K562 (cell line): Measurements from ENCODE around the gene RLIM. TPM values are rescaled to one million over a fixed set of nuclear protein-coding genes. Genes with fewer than 3 reads are reported as not detected.

ENCODE experiments used
- ATAC-seq: fragments of 200-7000 bp; cut with Tn5 transposase; 3 replicates; pipeline ENCODE4 v1.9.1; 2020; ENCODE audit warnings: moderate library complexity
- BruUV-seq: library from RNA; stranded (reverse); fragments of 400-500 nt; replicated peaks from 2 replicates; lab custom pipeline; 2021; lab: Mats Ljungman, UMichigan
- CTCF ChIA-PET: fragments of 300-600 bp; formaldehyde crosslinking; extraction: SDS; loops from one replicate; lab custom pipeline; 2021; ENCODE audit warnings: low intra/inter-chr PET ratio; lab: Yijun Ruan, JAX
- POLR2A ChIA-PET: fragments of 300-600, 350-650 bp; sonication (Branson Sonifier 250); formaldehyde crosslinking; extraction: SDS; loops from one replicate; lab custom pipeline; 2021; ENCODE audit warnings: antibody characterized with exemption, inconsistent platforms; lab: Yijun Ruan, JAX
- DNase-seq, 4 experiments: peaks; one replicate each; pipeline versions ENCODE4 v3.0.0 to v3.0.0-alpha.2; 2011 to 2018; ENCODE audit warnings: low spot score in 3 of 4, mixed read lengths in 3 of 4; ENCODE audit errors: extremely low read depth in 1 of 4
- FAIRE-seq: peaks from 2 replicates; lab custom pipeline; 2011; peaks lifted over from hg19 to GRCh38; lab: Jason Lieb, UNC
- H2AFZ ChIP-seq: 2 replicates; pipeline ENCODE4 v1.6.0; 2011; ENCODE audit warnings: low read depth, low read length, control low read depth, inconsistent platforms
- H3K27ac ChIP-seq: fragments of 200-600 bp; 3 replicates; pipeline ENCODE4 v1.8.0; 2011; ENCODE audit warnings: low read depth, mild to moderate bottlenecking, control low read depth, inconsistent platforms, low read length, moderate library complexity, mixed read lengths; ENCODE audit errors: extremely low read depth
- H3K27me3 ChIP-seq, 2 experiments: fragments of 300-600 bp in 1 of 2; 2 replicates in 1 of 2; 3 replicates in 1 of 2; pipeline versions ENCODE4 v1.6.0 to v1.8.0; 2011; ENCODE audit warnings: inconsistent platforms in 2 of 2, low read length in 2 of 2, mild to moderate bottlenecking in 1 of 2, mixed read lengths in 1 of 2, moderate library complexity in 1 of 2; ENCODE audit not compliant: control insufficient read depth in 2 of 2, insufficient read depth in 2 of 2
- H3K36me3 ChIP-seq: fragments of 300-600 bp; 3 replicates; pipeline ENCODE4 v1.8.0; 2011; ENCODE audit warnings: mild to moderate bottlenecking, low read length, inconsistent platforms; ENCODE audit not compliant: control insufficient read depth, insufficient read depth
- H3K4me1 ChIP-seq, 2 experiments: fragments of 200-600 bp in 1 of 2; replicated peaks in 1 of 2; 2 replicates in 1 of 2; 3 replicates in 1 of 2; pipeline versions ENCODE4 v1.5.1 to v1.8.0; 2011; ENCODE audit warnings: inconsistent platforms in 2 of 2, low read length in 2 of 2, mild to moderate bottlenecking in 1 of 2, mixed read lengths in 1 of 2, moderate library complexity in 1 of 2; ENCODE audit not compliant: control insufficient read depth in 2 of 2, insufficient read depth in 2 of 2
- H3K4me2 ChIP-seq: 2 replicates; pipeline ENCODE4 v1.6.1; 2011; ENCODE audit warnings: low read length, control low read depth, inconsistent platforms, mixed read lengths; ENCODE audit not compliant: insufficient read depth
- H3K4me3 ChIP-seq: fragments of 200-600 bp; sonication (generic), shearing (Covaris generic); 2 replicates; pipeline ENCODE4 v1.5.1; 2016; ENCODE audit warnings: control low read depth, inconsistent platforms
- H3K79me2 ChIP-seq: fragments of 200-600 bp; 3 replicates; pipeline ENCODE4 v1.8.0; 2011; ENCODE audit warnings: low read length, inconsistent platforms; ENCODE audit not compliant: control insufficient read depth, insufficient read depth
- H3K9ac ChIP-seq, 2 experiments: 2 replicates each; pipeline versions ENCODE4 v1.6.0 to v1.6.1; 2011; ENCODE audit warnings: low read depth in 2 of 2, low read length in 2 of 2, control low read depth in 1 of 2, inconsistent platforms in 1 of 2, mild to moderate bottlenecking in 1 of 2, mixed read lengths in 1 of 2; ENCODE audit not compliant: insufficient read depth in 1 of 2
- H3K9me1 ChIP-seq: one replicate; pipeline ENCODE4 v1.6.0; 2011; ENCODE audit warnings: inconsistent platforms, mild to moderate bottlenecking, low read length, moderate library complexity; ENCODE audit not compliant: control insufficient read depth, insufficient read depth
- H3K9me3 ChIP-seq: replicated peaks from 2 replicates; pipeline ENCODE4 v1.5.1; 2011; ENCODE audit warnings: low read depth, low read length, inconsistent platforms; ENCODE audit not compliant: control insufficient read depth, insufficient read depth
- H4K20me1 ChIP-seq: replicated peaks from 2 replicates; pipeline ENCODE4 v1.6.1; 2011; ENCODE audit warnings: low read length, inconsistent platforms, mixed read lengths; ENCODE audit not compliant: control insufficient read depth, insufficient read depth
- BDP1 ChIP-seq: IDR thresholded peaks from 3 replicates; pipeline ENCODE4 v1.6.1; 2011; ENCODE audit not compliant: insufficient read length, insufficient read depth
- CSDE1 ChIP-seq, 2 experiments: fragments of 450-650 bp; IDR thresholded peaks; 2 replicates each; pipeline ENCODE4 v1.6.1; 2016; ENCODE audit warnings: mild to moderate bottlenecking in 1 of 2
- ETS2 ChIP-seq: IDR thresholded peaks from 2 replicates; pipeline ENCODE4 v1.6.1; 2016; ENCODE audit warnings: borderline replicate concordance, missing genetic modification characterization, mild to moderate bottlenecking, moderate library complexity, missing compliant biosample characterization; ENCODE audit not compliant: poor library complexity, severe bottlenecking
- FOXM1 ChIP-seq, 2 experiments: fragments of 450-650 bp in 1 of 2; sonication (generic) in 1 of 2; formaldehyde crosslinking in 1 of 2; IDR thresholded peaks; 2 replicates each; pipeline versions ENCODE4 v1.6.1 to v1.9.0; 2017 to 2022; ENCODE audit warnings: low read depth in 2 of 2, mild to moderate bottlenecking in 2 of 2, missing genetic modification reagents in 1 of 2, moderate library complexity in 1 of 2
- KLF16 ChIP-seq: IDR thresholded peaks from 2 replicates; pipeline ENCODE4 v1.6.1; 2016; ENCODE audit warnings: antibody characterized with exemption
- KLF6 ChIP-seq: fragments of 250-450 bp; sonication (Bioruptor Pico); IDR thresholded peaks from 2 replicates; pipeline ENCODE4 v1.4.0; 2020; ENCODE audit warnings: mild to moderate bottlenecking, moderate library complexity, borderline replicate concordance
- RBM14 ChIP-seq: fragments of 200-400 bp; formaldehyde crosslinking; IDR thresholded peaks from 2 replicates; pipeline ENCODE4 v1.6.1; 2018; ENCODE audit warnings: low read depth, mild to moderate bottlenecking, low read length, moderate library complexity, borderline replicate concordance; ENCODE audit not compliant: insufficient read depth
- REST ChIP-seq, 2 experiments: fragments of 450-650 bp; formaldehyde crosslinking in 1 of 2; IDR thresholded peaks; 2 replicates each; pipeline versions ENCODE4 v1.4.0 to v1.6.1; 2014 to 2020; ENCODE audit warnings: mild to moderate bottlenecking in 2 of 2, borderline replicate concordance in 1 of 2, low read depth in 1 of 2
- TFE3 ChIP-seq: fragments of 450-650 bp; formaldehyde crosslinking; IDR thresholded peaks from 2 replicates; pipeline ENCODE4 v1.4.0; 2020; ENCODE audit warnings: mild to moderate bottlenecking, mixed read lengths
- TRIM24 ChIP-seq, 2 experiments: fragments of 450-650 bp; IDR thresholded peaks; 2 replicates each; pipeline ENCODE4 v1.6.1; 2016
- WGBS: fragments of 100-300 bp; shearing (Covaris generic); methylation state at CpG from one replicate; pipeline ENCODE4 v1.1.6; 2016; ENCODE audit warnings: low coverage, mixed read lengths; ENCODE audit not compliant: insufficient coverage; ENCODE audit errors: missing lambda C conversion rate; 5-methylcytosine and 5-hydroxymethylcytosine counted together
- in situ Hi-C: fragments of 300-500 bp; cut with MboI; formaldehyde crosslinking; loops from 4 replicates; pipeline ENCODE4 v1.15.0; 2018; ENCODE audit warnings: inconsistent platforms, mixed read lengths
- intact Hi-C: fragments of 100-400 bp; cut with micrococcal nuclease; formaldehyde crosslinking; loops from 2 replicates; pipeline ENCODE4 v1.14.2; 2022
- polyA plus RNA-seq, 8 experiments: library from polyadenylated mRNA; depleted of rRNA in 4 of 8; stranded (reverse) in 5 of 8; unstranded in 3 of 8; fragments of >200 nt; fragmentation: Nextera tagmentation in 2 of 8; fragmentation: Illumina TruSeq in 1 of 8; extraction: Ambion mirVana in 2 of 8; extraction: Trizol in 1 of 8; gene quantifications; 2 replicates each; pipeline versions ENCODE4 v1.2.1 to v1.2.3, GENCODE V29; 2011 to 2014; ENCODE audit warnings: inconsistent platforms in 1 of 8, missing spikeins in 1 of 8
- total RNA-seq, 7 experiments: library from RNA; depleted of rRNA in 6 of 7; stranded (reverse); fragments of >200 nt in 6 of 7; fragmentation: Illumina TruSeq in 2 of 7; extraction: Trizol in 2 of 7; gene quantifications; 2 replicates each; pipeline versions ENCODE4 v1.2.1 to v1.2.3, GENCODE V29; 2011 to 2021; ENCODE audit warnings: low replicate concordance in 1 of 7
- TF ChIP-seq, protein P1 (sequence below): sonication (generic); IDR thresholded peaks from 2 replicates; pipeline ENCODE4 v1.6.1; 2016

Gene RLIM
- total and polyA plus RNA-seq, 9 of the 15 experiments (the other 6 are each of a cell fraction or from before 2014, with no cell fraction given): 4.2 to 31.4 (median 14.9) TPM

- no peak overlapping the region for H2AFZ ChIP-seq
- intact Hi-C loops: no loop called here
- no peak for TF ChIP-seq KLF6
- TF ChIP-seq, protein P1, sequence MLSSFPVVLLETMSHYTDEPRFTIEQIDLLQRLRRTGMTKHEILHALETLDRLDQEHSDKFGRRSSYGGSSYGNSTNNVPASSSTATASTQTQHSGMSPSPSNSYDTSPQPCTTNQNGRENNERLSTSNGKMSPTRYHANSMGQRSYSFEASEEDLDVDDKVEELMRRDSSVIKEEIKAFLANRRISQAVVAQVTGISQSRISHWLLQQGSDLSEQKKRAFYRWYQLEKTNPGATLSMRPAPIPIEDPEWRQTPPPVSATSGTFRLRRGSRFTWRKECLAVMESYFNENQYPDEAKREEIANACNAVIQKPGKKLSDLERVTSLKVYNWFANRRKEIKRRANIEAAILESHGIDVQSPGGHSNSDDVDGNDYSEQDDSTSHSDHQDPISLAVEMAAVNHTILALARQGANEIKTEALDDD: peak; percentile 12; the same call in 1 of the 2 replicates
- peak; percentile 31; the same call in 1 of the 2 replicates for TF ChIP-seq REST (IDR thresholded peaks at IDR 0.05; ENCODE audit: borderline replicate concordance)
- TF ChIP-seq REST (CRISPR knock-in tag; IDR thresholded peaks at IDR 0.05; ENCODE audit: low read depth): no peak
- TF ChIP-seq RBM14: no peak
- TF ChIP-seq KLF16: peak; percentile 12; the same call in 1 of the 2 replicates
- no peak for TF ChIP-seq BDP1
- TF ChIP-seq ETS2 (tag): no peak
- no peak for TF ChIP-seq CSDE1 (IDR thresholded peaks at IDR 0.05)
- peak in 1 of 2 experiments; percentile 25; a peak in 1 of 4 replicates for TF ChIP-seq TRIM24 (IDR thresholded peaks at IDR 0.05)
- no peak for TF ChIP-seq FOXM1 (IDR thresholded peaks at IDR 0.05; ENCODE audit: low read depth)
- TF ChIP-seq FOXM1 (CRISPR knock-in tag; IDR thresholded peaks at IDR 0.05; ENCODE audit: low read depth): no peak
- TF ChIP-seq TFE3: no peak
- H3K4me2 ChIP-seq: no peak overlapping the region
- in situ Hi-C loops: loop anchor here (10.0 kb wide), 1 partner anchor 672 kb away; no protein-coding TSS in a partner anchor
- POLR2A ChIA-PET: no interaction called here
- H3K79me2 ChIP-seq: no peaks in the 10 kb centered on the region
- H3K27ac ChIP-seq: no peak overlapping the region
- no peaks in the 10 kb centered on the region for H3K27me3 ChIP-seq
- CTCF ChIA-PET: no interaction called here
- no peaks in the 10 kb centered on the region for H3K36me3 ChIP-seq
- no peak for DNase-seq
- H3K9ac ChIP-seq: no peak overlapping the region
- H3K4me1 ChIP-seq: no peaks in the 10 kb centered on the region
- H4K20me1 ChIP-seq: no peaks in the 10 kb centered on the region
- FAIRE-seq: no peak
- H3K9me1 ChIP-seq: no peaks in the 10 kb centered on the region
- ATAC-seq: no peak
- H3K9me3 ChIP-seq: no peaks in the 10 kb centered on the region
- no peak overlapping the region for H3K4me3 ChIP-seq
- whole genome bisulfite sequencing: 0% methylated on average over 1 of the region's 1 CpG
- no TSS peak for BruUV-seq
These were observed 67.4 kb downstream of the RLIM start for GRCh38 chrX:74546984-74547383.
